Naive thymus-derived CD8-positive, alpha-beta T cell (primary cell): Measurements from ENCODE around the gene ANAPC2. TPM values are rescaled to one million over a fixed set of nuclear protein-coding genes. Genes with fewer than 3 reads are reported as not detected.

ENCODE experiments used
- ATAC-seq, 2 donors: fragments of 150-1000 bp; cut with Tn5 transposase in 1 of 2; sonication (Bioruptor Pico), chemical (Tn5 transposase) in 1 of 2; 1 replicate in 1 of 2; 2 replicates in 1 of 2; pipeline ENCODE4 v1.10.0; 2021; ENCODE audit warnings: mild to moderate bottlenecking in 2 of 2, moderate library complexity in 2 of 2
- POLR2A ChIA-PET: fragments of 350-600 bp; sonication (Branson Sonifier 250); formaldehyde crosslinking; loops from one replicate; lab custom pipeline; 2021; ENCODE audit warnings: antibody characterized with exemption; lab: Charles Lee
- DNase-seq, 10 donors: peaks; one replicate each; pipeline versions ENCODE4 v3.0.0 to v3.0.0-alpha.2; 2020 to 2022
- H3K27ac Mint-ChIP-seq, 10 donors: one replicate each; pipeline ENCODE4 v1.8.0; 2020 to 2022; ENCODE audit warnings: mild to moderate bottlenecking in 10 of 10, mixed read lengths in 10 of 10, moderate library complexity in 4 of 10, inconsistent platforms in 1 of 10
- H3K27me3 Mint-ChIP-seq, 5 donors: one replicate each; pipeline ENCODE4 v1.8.0; 2021 to 2022; ENCODE audit warnings: mixed read lengths in 5 of 5
- H3K36me3 Mint-ChIP-seq, 3 donors: one replicate each; pipeline ENCODE4 v1.8.0; 2020 to 2022; ENCODE audit warnings: mixed read lengths in 3 of 3, mild to moderate bottlenecking in 2 of 3, inconsistent platforms in 1 of 3
- H3K4me1 Mint-ChIP-seq, 4 donors: one replicate each; pipeline ENCODE4 v1.8.0; 2021 to 2022; ENCODE audit warnings: mixed read lengths in 4 of 4
- H3K4me3 Mint-ChIP-seq, 10 donors: one replicate each; pipeline ENCODE4 v1.8.0; 2020 to 2022; ENCODE audit warnings: mild to moderate bottlenecking in 10 of 10, mixed read lengths in 10 of 10, moderate library complexity in 6 of 10, inconsistent platforms in 1 of 10
- H3K9me3 Mint-ChIP-seq, 9 donors: one replicate each; pipeline ENCODE4 v1.8.0; 2020 to 2022; ENCODE audit warnings: mixed read lengths in 9 of 9, mild to moderate bottlenecking in 3 of 9, inconsistent platforms in 1 of 9, moderate library complexity in 1 of 9
- microRNA-seq: library from miRNA; unstranded; fragments of <30 nt; microRNA quantifications from one replicate; pipeline ENCODE4 v1.2.0, GENCODE V29; 2022; ENCODE audit warnings: borderline microRNAs expressed
- polyA plus RNA-seq, 3 donors: library from polyadenylated mRNA; unstranded; fragments of 300-500 nt; fragmentation: Illumina TruSeq; gene quantifications; one replicate each; pipeline ENCODE4 v1.2.3, GENCODE V29; 2021
- total RNA-seq, 8 experiments: library from RNA in 2 of 8; stranded (reverse) in 2 of 8; gene quantifications; one replicate each; pipeline ENCODE4 v1.2.3 and lab custom pipeline; 2021 to 2026

The ANAPC2 gene
- total and polyA plus RNA-seq, 5 experiments from 2014 or later = 3.4 to 146 (median 5.9) TPM

DNA sequence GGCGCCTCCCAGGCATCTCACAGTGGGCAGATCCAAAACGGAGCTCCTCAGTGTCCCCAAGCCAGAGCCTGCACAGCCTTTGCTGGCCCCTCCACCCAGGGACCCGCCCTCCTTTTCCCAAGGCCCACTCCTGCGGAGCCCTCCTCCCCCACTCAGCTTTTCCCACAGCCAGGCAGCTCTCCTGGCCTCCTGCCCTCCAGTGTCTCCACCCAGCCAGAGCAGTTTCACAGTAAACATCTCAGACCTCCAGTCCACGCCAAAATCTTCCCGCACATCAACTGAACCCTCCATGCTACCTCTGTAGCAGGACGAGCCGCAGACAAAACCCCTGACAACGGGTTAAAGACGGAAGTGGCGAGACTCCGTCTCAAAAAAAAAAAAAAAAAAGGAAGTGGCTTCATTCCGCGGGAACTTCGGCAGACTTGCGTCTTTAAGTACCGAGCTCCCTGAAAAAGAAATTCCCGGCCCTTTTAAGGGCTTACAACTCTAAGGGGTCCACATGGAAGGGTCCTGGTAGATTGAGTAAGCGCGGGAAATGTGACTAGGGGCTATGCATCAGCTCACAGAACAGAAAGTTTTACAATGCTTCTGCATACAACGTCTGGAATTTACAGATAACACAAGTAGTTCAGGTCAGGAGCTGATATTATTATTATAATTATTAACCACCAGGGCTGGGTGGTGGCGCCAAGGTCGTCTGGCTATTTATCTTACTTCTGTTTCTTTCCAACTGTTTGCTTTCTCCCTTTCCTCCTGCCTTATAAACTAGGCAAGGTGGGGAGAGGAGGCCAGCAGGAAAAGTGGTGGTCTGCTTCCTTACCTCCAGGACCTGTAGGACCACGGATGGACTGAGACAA is 60.8 kb downstream of the ANAPC2 start:
- Mint-ChIP-seq H3K9me3 (peaks cover 0 to 3% (median 0%) of the 10 kb centered on the region in 9 donors), H3K27me3 (peaks cover 0 to 2% (median 0%) of the 10 kb centered on the region in 5 donors), H3K4me3 (peak overlapping the region; percentile 80 to 95 (median 91)), H3K36me3 (no peaks in the 10 kb centered on the region), H3K27ac (peak overlapping the region; percentile 83 to 98 (median 94)), H3K4me1 (peaks cover 17 to 34% (median 30%) of the 10 kb centered on the region in 4 donors)
- no peak for ATAC-seq
- DNase-seq = peak in 5 of 10 donors; percentile 27 to 45 (median 40)
- POLR2A ChIA-PET = interaction anchor here (0.7 to 3.1 kb wide), 16 partner anchors 12 to 267 kb away, joined by 3 to 34 read pairs (median 4); partner anchors contain the start of genes CYSRT1, MAN1B1, RNF208 and RNF224

DNA sequence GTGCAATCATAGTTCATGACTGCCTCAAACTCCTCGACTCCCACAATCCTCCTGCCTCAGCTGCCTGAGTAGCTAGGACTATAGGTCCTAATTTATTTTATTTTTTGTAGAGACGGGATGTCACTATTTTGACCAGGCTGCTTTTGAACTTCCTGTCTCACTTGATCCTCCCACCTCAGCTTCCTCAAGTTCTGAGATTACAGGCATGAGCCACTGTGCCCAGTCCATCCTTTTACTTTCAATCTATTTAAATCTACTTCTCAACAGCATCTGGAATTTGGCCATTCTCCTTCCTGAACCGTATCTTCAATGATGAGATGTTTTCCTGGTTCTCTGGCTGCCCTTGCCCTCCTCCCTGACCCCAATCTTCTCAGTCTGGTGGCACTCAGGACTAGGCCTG is 61.6 kb downstream of the ANAPC2 start:
- Mint-ChIP-seq H3K4me1 (peaks cover 21 to 42% (median 32%) of the 10 kb centered on the region in 4 donors), H3K27me3 (no peaks in the 10 kb centered on the region), H3K4me3 (peak overlapping the region; percentile 80 to 95 (median 91)), H3K27ac (peak overlapping the region; percentile 71 to 98 (median 92)), H3K36me3 (no peaks in the 10 kb centered on the region), H3K9me3 (peaks cover 0 to 3% (median 0%) of the 10 kb centered on the region in 9 donors)
- POLR2A ChIA-PET = interaction anchor here (0.7 to 1.6 kb wide), 6 partner anchors 13 to 229 kb away, joined by 3 to 7 read pairs (median 4); partner anchors contain the start of gene SSNA1
- ATAC-seq = no peak
- DNase-seq = no peak

Small RNA genes lying within 50 kb of the gene (microRNA-seq; reads per million reads assigned to microRNA genes)
- not detected for gene MIR3621

Other genes with a start within 250 kb of the ANAPC2 start
Only the 30 nearest of the 33 such genes appear.
- gene PTGDS, start 211.1 kb downstream of the ANAPC2 start, total RNA-seq = under 1 TPM in 1 of 2 experiments, not detected in 1; 0.58 TPM
- gene PTGDS, start 211.1 kb downstream of the ANAPC2 start, polyA plus RNA-seq = 1 to 10 TPM in 1 of 3 donors, under 1 TPM in 1, not detected in 1; 0.31 to 3.2 TPM
- under 1 TPM; 0.44 to 0.74 TPM for gene LCNL1, start 205.6 kb downstream of the ANAPC2 start, total RNA-seq
- not detected for gene LCNL1, start 205.6 kb downstream of the ANAPC2 start, polyA plus RNA-seq
- 100 to 1,000 TPM; 129 to 137 TPM for gene PAXX, start 196.1 kb downstream of the ANAPC2 start, total RNA-seq
- 100 to 1,000 TPM; 104 to 119 (median 112) TPM for gene PAXX, start 196.1 kb downstream of the ANAPC2 start, polyA plus RNA-seq
- gene CLIC3, start 192.0 kb downstream of the ANAPC2 start, total RNA-seq = 10 to 100 TPM; 11.1 to 13.5 TPM
- 10 to 100 TPM in 2 of 3 donors, 1 to 10 TPM in 1; 7.0 to 30.2 (median 16.9) TPM for gene CLIC3, start 192.0 kb downstream of the ANAPC2 start, polyA plus RNA-seq
- 10 to 100 TPM; 37.0 to 41.5 TPM for gene ABCA2, start 160.3 kb downstream of the ANAPC2 start, total RNA-seq
- gene ABCA2, start 160.3 kb downstream of the ANAPC2 start, polyA plus RNA-seq = 1 to 10 TPM; 3.9 to 9.4 (median 4.7) TPM
- under 1 TPM in 1 of 2 experiments, not detected in 1; 0.13 TPM for gene FUT7, start 156.5 kb downstream of the ANAPC2 start, total RNA-seq
- 1 to 10 TPM; 1.2 to 1.6 (median 1.6) TPM for gene FUT7, start 156.5 kb downstream of the ANAPC2 start, polyA plus RNA-seq
- 1 to 10 TPM; 2.8 to 4.3 TPM for gene NPDC1, start 142.4 kb downstream of the ANAPC2 start, total RNA-seq
- gene NPDC1, start 142.4 kb downstream of the ANAPC2 start, polyA plus RNA-seq = 1 to 10 TPM; 2.1 to 9.3 (median 4.2) TPM
- gene ENTPD2, start 134.5 kb downstream of the ANAPC2 start, total RNA-seq = not detected
- gene ENTPD2, start 134.5 kb downstream of the ANAPC2 start, polyA plus RNA-seq = not detected
- gene SAPCD2, start 118.0 kb downstream of the ANAPC2 start, total RNA-seq = under 1 TPM; 0.27 to 0.44 TPM
- under 1 TPM in 2 of 3 donors, not detected in 1; 0.23 to 0.27 TPM for gene SAPCD2, start 118.0 kb downstream of the ANAPC2 start, polyA plus RNA-seq
- gene UAP1L1, start 111.0 kb downstream of the ANAPC2 start, total RNA-seq = 10 to 100 TPM; 25.2 to 28.7 TPM
- 1 to 10 TPM; 2.3 to 7.8 (median 2.8) TPM for gene UAP1L1, start 111.0 kb downstream of the ANAPC2 start, polyA plus RNA-seq
- gene MAN1B1, start 101.6 kb downstream of the ANAPC2 start, total RNA-seq = 10 to 100 TPM; 66.9 to 73.2 TPM
- gene MAN1B1, start 101.6 kb downstream of the ANAPC2 start, polyA plus RNA-seq = 10 to 100 TPM; 30.6 to 46.6 (median 38.3) TPM
- 100 to 1,000 TPM; 278 to 298 TPM for gene DPP7, start 73.8 kb downstream of the ANAPC2 start, total RNA-seq
- gene DPP7, start 73.8 kb downstream of the ANAPC2 start, polyA plus RNA-seq = 100 to 1,000 TPM in 2 of 3 donors, 10 to 100 TPM in 1; 98.7 to 126 (median 121) TPM
- not detected for gene GRIN1, start 49.4 kb downstream of the ANAPC2 start, total RNA-seq
- gene GRIN1, start 49.4 kb downstream of the ANAPC2 start, polyA plus RNA-seq = not detected
- gene LRRC26, start 18.5 kb downstream of the ANAPC2 start, total RNA-seq = not detected
- not detected for gene LRRC26, start 18.5 kb downstream of the ANAPC2 start, polyA plus RNA-seq
- gene TMEM210, start 16.5 kb downstream of the ANAPC2 start, total RNA-seq = not detected
- gene TMEM210, start 16.5 kb downstream of the ANAPC2 start, polyA plus RNA-seq = not detected
- gene SSNA1, start 116 bp upstream of the ANAPC2 start, total RNA-seq = 10 to 100 TPM; 39.2 to 43.4 TPM
- 100 to 1,000 TPM in 2 of 3 donors, 10 to 100 TPM in 1; 97.8 to 123 (median 119) TPM for gene SSNA1, start 116 bp upstream of the ANAPC2 start, polyA plus RNA-seq
- 10 to 100 TPM; 10.1 TPM for gene TPRN, start 12.2 kb upstream of the ANAPC2 start, total RNA-seq
- under 1 TPM; 0.15 to 0.42 (median 0.39) TPM for gene TPRN, start 12.2 kb upstream of the ANAPC2 start, polyA plus RNA-seq
- gene TMEM203, start 17.1 kb upstream of the ANAPC2 start, total RNA-seq = 10 to 100 TPM; 42.7 to 43.0 TPM
- gene TMEM203, start 17.1 kb upstream of the ANAPC2 start, polyA plus RNA-seq = 100 to 1,000 TPM; 128 to 163 (median 155) TPM
- gene NDOR1, start 17.1 kb upstream of the ANAPC2 start, total RNA-seq = 10 to 100 TPM; 35.0 to 39.8 TPM
- gene NDOR1, start 17.1 kb upstream of the ANAPC2 start, polyA plus RNA-seq = 1 to 10 TPM; 2.4 to 9.5 (median 5.7) TPM
- gene RNF208, start 33.7 kb upstream of the ANAPC2 start, total RNA-seq = 1 to 10 TPM in 1 of 2 experiments, under 1 TPM in 1; 0.91 to 1.7 TPM
- gene RNF208, start 33.7 kb upstream of the ANAPC2 start, polyA plus RNA-seq = not detected
- gene CYSRT1, start 36.6 kb upstream of the ANAPC2 start, total RNA-seq = under 1 TPM; 0.30 to 0.47 TPM
- not detected for gene CYSRT1, start 36.6 kb upstream of the ANAPC2 start, polyA plus RNA-seq
- gene RNF224, start 38.9 kb upstream of the ANAPC2 start, total RNA-seq = under 1 TPM in 1 of 2 experiments, not detected in 1; 0.21 TPM
- not detected for gene RNF224, start 38.9 kb upstream of the ANAPC2 start, polyA plus RNA-seq
- not detected for gene SLC34A3, start 42.3 kb upstream of the ANAPC2 start, total RNA-seq
- gene SLC34A3, start 42.3 kb upstream of the ANAPC2 start, polyA plus RNA-seq = not detected
- 10 to 100 TPM; 60.2 TPM for gene TUBB4B, start 52.7 kb upstream of the ANAPC2 start, total RNA-seq
- gene TUBB4B, start 52.7 kb upstream of the ANAPC2 start, polyA plus RNA-seq = 10 to 100 TPM; 10.8 to 23.4 (median 22.5) TPM
- gene STPG3, start 62.7 kb upstream of the ANAPC2 start, total RNA-seq = not detected
- gene STPG3, start 62.7 kb upstream of the ANAPC2 start, polyA plus RNA-seq = not detected
- 10 to 100 TPM; 42.4 to 45.9 TPM for gene NELFB, start 66.8 kb upstream of the ANAPC2 start, total RNA-seq
- 10 to 100 TPM; 20.4 to 29.7 (median 25.0) TPM for gene NELFB, start 66.8 kb upstream of the ANAPC2 start, polyA plus RNA-seq
- gene TOR4A, start 89.2 kb upstream of the ANAPC2 start, total RNA-seq = 1 to 10 TPM in 1 of 2 experiments, under 1 TPM in 1; 0.91 to 1.4 TPM
- under 1 TPM in 2 of 3 donors, not detected in 1; 0.12 to 0.15 TPM for gene TOR4A, start 89.2 kb upstream of the ANAPC2 start, polyA plus RNA-seq
- gene NRARP, start 113.7 kb upstream of the ANAPC2 start, total RNA-seq = 1 to 10 TPM; 2.4 to 2.5 TPM
- not detected for gene NRARP, start 113.7 kb upstream of the ANAPC2 start, polyA plus RNA-seq
- gene EXD3, start 234.6 kb upstream of the ANAPC2 start, total RNA-seq = 10 to 100 TPM; 26.4 to 28.3 TPM
- gene EXD3, start 234.6 kb upstream of the ANAPC2 start, polyA plus RNA-seq = 1 to 10 TPM; 2.6 to 4.3 (median 3.9) TPM
- 1 to 10 TPM; 4.1 to 4.5 TPM for gene NOXA1, start 234.8 kb upstream of the ANAPC2 start, total RNA-seq
- gene NOXA1, start 234.8 kb upstream of the ANAPC2 start, polyA plus RNA-seq = 1 to 10 TPM in 2 of 3 donors, under 1 TPM in 1; 0.75 to 1.1 (median 1.1) TPM